Endodermal cell (in vitro differentiated cells): Measurements from ENCODE around the gene CSTPP1. TPM values are rescaled to one million over a fixed set of nuclear protein-coding genes. Genes with fewer than 3 reads are reported as not detected.

ENCODE experiments used
- DNase-seq: peaks from one replicate; pipeline ENCODE4 v3.0.0-alpha.2; 2017
- H3K27ac ChIP-seq: 2 replicates; pipeline ENCODE4 v1.5.1; 2013; ENCODE audit warnings: mild to moderate bottlenecking, low read depth, low read length, moderate library complexity
- H3K27me3 ChIP-seq: 2 replicates; pipeline ENCODE4 v1.6.1; 2013; ENCODE audit warnings: mild to moderate bottlenecking, low read length, moderate library complexity; ENCODE audit not compliant: insufficient read depth, control insufficient read depth, poor library complexity, severe bottlenecking
- H3K36me3 ChIP-seq: 2 replicates; pipeline ENCODE4 v1.7.0; 2013; ENCODE audit warnings: mild to moderate bottlenecking, low read length, moderate library complexity; ENCODE audit not compliant: control insufficient read depth, insufficient read depth
- H3K4me1 ChIP-seq: one replicate; pipeline ENCODE4 v1.7.0; 2013; ENCODE audit warnings: low read length; ENCODE audit not compliant: control insufficient read depth, insufficient read depth
- H3K4me3 ChIP-seq: 2 replicates; pipeline ENCODE4 v1.5.1; 2013; ENCODE audit warnings: mild to moderate bottlenecking, low read length, moderate library complexity
- H3K9ac ChIP-seq: 2 replicates; pipeline ENCODE4 v1.6.1; 2013; ENCODE audit warnings: mild to moderate bottlenecking, low read length, moderate library complexity; ENCODE audit not compliant: poor library complexity, severe bottlenecking; ENCODE audit errors: extremely low read depth
- H3K9me3 ChIP-seq: 2 replicates; pipeline ENCODE4 v1.6.1; 2013; ENCODE audit warnings: mild to moderate bottlenecking, low read length, moderate library complexity; ENCODE audit not compliant: control insufficient read depth
- H3K27ac Mint-ChIP-seq: 2 replicates; pipeline ENCODE4 v1.8.0; 2020; ENCODE audit warnings: mixed read lengths
- H3K27me3 Mint-ChIP-seq: 2 replicates; pipeline ENCODE4 v1.8.0; 2021; ENCODE audit warnings: mild to moderate bottlenecking, mixed read lengths; ENCODE audit not compliant: insufficient read depth
- H3K36me3 Mint-ChIP-seq: 2 replicates; pipeline ENCODE4 v1.8.0; 2020; ENCODE audit warnings: low read depth, mixed read lengths
- H3K4me1 Mint-ChIP-seq: 2 replicates; pipeline ENCODE4 v1.8.0; 2020; ENCODE audit warnings: mixed read lengths
- H3K4me3 Mint-ChIP-seq: 2 replicates; pipeline ENCODE4 v1.8.0; 2020; ENCODE audit warnings: mild to moderate bottlenecking, moderate library complexity, mixed read lengths
- H3K9me3 Mint-ChIP-seq: 2 replicates; pipeline ENCODE4 v1.8.0; 2020; ENCODE audit warnings: mild to moderate bottlenecking, mixed read lengths
- WGBS, 2 experiments: methylation state at CpG; one replicate each; pipeline versions ENCODE4 v1.1.5 to v1.1.7; 2013; ENCODE audit warnings: missing lambda C conversion rate in 2 of 2, mixed read lengths in 1 of 2; ENCODE audit not compliant: insufficient coverage in 1 of 2, insufficient read length in 1 of 2; 5-methylcytosine and 5-hydroxymethylcytosine counted together
- total RNA-seq, 2 donors: library from RNA; stranded (reverse); fragmentation: NEBNext Ultra II Directional in 1 of 2; extraction: Animal tissue kit (Norgen Biotek cat#: 25700) in 1 of 2; gene quantifications; 2 replicates in 1 of 2; 3 replicates in 1 of 2; pipeline ENCODE4 v1.2.1, GENCODE V29; 2021
- TF ChIP-seq, protein P1 (sequence below): fragments of 200-600 bp; sonication (generic); conservative IDR thresholded peaks from 2 replicates; pipeline ENCODE4 v1.5.0; 2021; ENCODE audit warnings: antibody characterized with exemption, mild to moderate bottlenecking

The CSTPP1 gene
- total RNA-seq, 2 donors from 2014 or later = 46.7 to 57.6 TPM

DNA sequence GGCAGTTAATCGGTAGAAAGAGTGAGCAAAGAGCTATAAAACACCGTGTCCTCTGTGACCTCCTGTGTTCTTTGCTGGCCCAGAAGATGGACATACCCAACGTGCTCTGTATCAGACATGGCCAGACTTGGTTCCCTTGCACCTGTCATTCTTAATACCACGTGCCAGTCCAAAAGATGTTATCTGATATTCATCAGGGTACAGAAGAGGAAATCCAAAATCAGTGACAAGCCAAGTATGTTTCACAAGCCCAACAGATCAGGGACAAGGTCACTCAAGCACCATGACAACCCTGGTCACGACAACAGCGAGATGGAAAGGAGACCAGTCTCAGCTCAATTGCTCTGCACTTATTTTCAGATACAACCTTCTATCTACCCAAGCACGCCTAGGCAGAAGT, 21.7 kb upstream of the CSTPP1 start:
- Histone ChIP-seq H3K4me1 (peaks cover 10% of the 10 kb centered on the region), H3K4me3 (no peak overlapping the region), H3K36me3 (no peaks in the 10 kb centered on the region), H3K9me3 (no peaks in the 10 kb centered on the region), H3K27me3 (peaks cover 20% of the 10 kb centered on the region), H3K27ac (peak overlapping the region; percentile 88), H3K9ac (no peak overlapping the region)
- Mint-ChIP-seq H3K27ac (no peak overlapping the region), H3K4me1 (peaks cover 44% of the 10 kb centered on the region), H3K36me3 (no peaks in the 10 kb centered on the region), H3K9me3 (no peaks in the 10 kb centered on the region), H3K4me3 (no peak overlapping the region), H3K27me3 (peaks cover 32% of the 10 kb centered on the region)
- TF ChIP-seq, protein P1, sequence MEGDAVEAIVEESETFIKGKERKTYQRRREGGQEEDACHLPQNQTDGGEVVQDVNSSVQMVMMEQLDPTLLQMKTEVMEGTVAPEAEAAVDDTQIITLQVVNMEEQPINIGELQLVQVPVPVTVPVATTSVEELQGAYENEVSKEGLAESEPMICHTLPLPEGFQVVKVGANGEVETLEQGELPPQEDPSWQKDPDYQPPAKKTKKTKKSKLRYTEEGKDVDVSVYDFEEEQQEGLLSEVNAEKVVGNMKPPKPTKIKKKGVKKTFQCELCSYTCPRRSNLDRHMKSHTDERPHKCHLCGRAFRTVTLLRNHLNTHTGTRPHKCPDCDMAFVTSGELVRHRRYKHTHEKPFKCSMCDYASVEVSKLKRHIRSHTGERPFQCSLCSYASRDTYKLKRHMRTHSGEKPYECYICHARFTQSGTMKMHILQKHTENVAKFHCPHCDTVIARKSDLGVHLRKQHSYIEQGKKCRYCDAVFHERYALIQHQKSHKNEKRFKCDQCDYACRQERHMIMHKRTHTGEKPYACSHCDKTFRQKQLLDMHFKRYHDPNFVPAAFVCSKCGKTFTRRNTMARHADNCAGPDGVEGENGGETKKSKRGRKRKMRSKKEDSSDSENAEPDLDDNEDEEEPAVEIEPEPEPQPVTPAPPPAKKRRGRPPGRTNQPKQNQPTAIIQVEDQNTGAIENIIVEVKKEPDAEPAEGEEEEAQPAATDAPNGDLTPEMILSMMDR = no peak
- DNase-seq = no peak
- WGBS, 2 experiments = 91 to 92% methylated on average over 7 of the region's 7 CpGs

DNA sequence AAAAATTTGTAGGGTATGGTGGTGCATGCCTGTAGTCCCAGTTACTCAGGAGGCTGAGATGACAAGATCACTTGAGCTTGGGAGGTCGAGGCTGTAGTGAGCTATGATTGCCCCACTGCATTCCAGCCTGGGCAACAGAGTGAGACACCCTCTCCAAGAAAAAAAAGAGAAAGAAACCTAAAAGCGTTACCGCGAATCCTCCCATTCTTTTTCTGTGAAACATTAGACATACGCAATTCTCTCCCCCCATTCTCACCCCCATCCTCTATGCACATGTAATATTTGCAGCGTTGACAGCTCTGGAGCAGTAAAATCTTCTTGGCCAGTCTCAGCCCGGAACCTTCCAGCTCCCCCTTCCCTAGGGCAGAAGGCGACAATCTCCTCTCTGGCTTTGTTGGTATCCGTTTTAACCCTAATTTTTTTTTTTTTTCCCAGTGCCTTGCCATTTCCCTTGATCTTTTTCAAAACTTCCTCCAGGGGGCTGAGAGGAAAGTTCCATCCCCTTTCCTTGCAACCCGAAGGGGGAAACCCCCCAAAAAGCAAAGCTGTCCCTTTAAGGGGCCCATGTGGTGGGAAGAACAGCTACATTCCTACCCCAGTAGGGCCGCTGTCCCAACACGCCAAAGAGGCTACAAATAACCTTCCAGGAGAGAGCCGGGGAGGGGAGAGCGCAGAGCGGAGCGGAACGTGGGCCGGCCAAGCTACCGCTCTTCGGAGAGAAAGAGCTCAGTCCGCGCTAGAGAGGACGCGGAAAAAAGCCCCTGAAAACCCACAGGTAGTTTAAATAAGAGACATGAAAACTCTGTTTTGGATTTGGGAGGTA, 20.1 kb upstream of the CSTPP1 start:
- H3K9me3 ChIP-seq = no peaks in the 10 kb centered on the region
- Mint-ChIP-seq H3K36me3 (no peaks in the 10 kb centered on the region), H3K27ac (peak overlapping the region; percentile 56), H3K27me3 (peaks cover 34% of the 10 kb centered on the region), H3K4me1 (peaks cover 43% of the 10 kb centered on the region), H3K4me3 (peak overlapping the region; percentile 74), H3K9me3 (no peaks in the 10 kb centered on the region)
- WGBS, 2 experiments = 8 to 17% methylated on average over 18 to 24 of the region's 24 CpGs
- peaks cover 10% of the 10 kb centered on the region for H3K4me1 ChIP-seq
- no peaks in the 10 kb centered on the region for H3K36me3 ChIP-seq
- no peak overlapping the region for H3K9ac ChIP-seq
- peak overlapping the region; percentile 45 for H3K27ac ChIP-seq
- TF ChIP-seq, protein P1 = peak; percentile 56
- peaks cover 20% of the 10 kb centered on the region for H3K27me3 ChIP-seq
- H3K4me3 ChIP-seq = peak overlapping the region; percentile 77
- DNase-seq = peak; percentile 88

DNA sequence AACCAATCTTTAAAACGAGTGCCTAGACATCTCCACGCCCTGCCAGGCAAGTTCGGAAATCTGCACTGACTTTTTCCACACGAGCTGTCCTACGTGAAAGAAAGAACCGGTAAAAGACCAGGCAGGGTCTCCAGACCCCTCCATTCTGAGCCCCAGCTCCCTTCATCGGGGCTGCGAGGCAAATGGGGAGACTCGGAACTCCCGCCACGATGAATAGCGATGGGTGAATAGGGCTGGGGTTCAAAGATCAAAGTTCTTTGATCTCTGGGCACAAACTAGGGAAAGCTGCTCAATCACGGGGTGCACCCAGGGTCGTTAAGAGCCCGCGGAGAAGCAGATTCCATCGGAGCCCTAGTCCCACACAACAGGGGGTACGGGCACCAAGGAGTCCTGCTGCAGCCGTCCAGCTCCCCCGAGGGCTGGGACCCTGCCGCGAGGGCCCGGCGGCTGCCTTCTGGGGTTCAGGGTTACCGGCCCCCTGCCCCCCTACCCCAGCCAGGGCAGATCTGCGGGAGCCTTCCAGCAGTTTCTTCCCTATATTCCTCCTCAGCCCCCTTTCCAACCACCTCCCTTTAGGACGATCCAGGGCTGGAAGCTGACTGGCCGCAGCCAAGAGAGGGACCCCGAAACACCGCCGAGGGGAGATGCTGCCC, 19.3 kb upstream of the CSTPP1 start:
- H3K36me3 Mint-ChIP-seq = no peaks in the 10 kb centered on the region
- Histone ChIP-seq H3K4me1 (peaks cover 9% of the 10 kb centered on the region), H3K9ac (peak overlapping the region; percentile 17), H3K36me3 (no peaks in the 10 kb centered on the region), H3K27ac (peak overlapping the region; percentile 80), H3K4me3 (peak overlapping the region; percentile 77), H3K27me3 (peaks cover 20% of the 10 kb centered on the region), H3K9me3 (no peaks in the 10 kb centered on the region)
- WGBS, 2 experiments = 0% methylated on average over 17 to 31 of the region's 31 CpGs
- peak overlapping the region; percentile 56 for H3K27ac Mint-ChIP-seq
- H3K9me3 Mint-ChIP-seq = no peaks in the 10 kb centered on the region
- DNase-seq = peak; percentile 65
- peaks cover 34% of the 10 kb centered on the region for H3K27me3 Mint-ChIP-seq
- peak overlapping the region; percentile 74 for H3K4me3 Mint-ChIP-seq
- TF ChIP-seq, protein P1 = no peak
- H3K4me1 Mint-ChIP-seq = peaks cover 39% of the 10 kb centered on the region
